IMR-90 (cell line): ENCODE measurements around the gene RFTN2. TPM values are rescaled to one million over a fixed set of nuclear protein-coding genes. Genes with fewer than 3 reads are reported as not detected.

ENCODE experiments used
- ATAC-seq: fragments of 200-7000 bp; cut with Tn5 transposase; 2 replicates; pipeline ENCODE4 v1.9.1; 2020; ENCODE audit warnings: low read depth, mild to moderate bottlenecking, moderate library complexity
- BruUV-seq: library from RNA; stranded (reverse); fragments of 400-500 nt; replicated peaks from 2 replicates; lab custom pipeline; 2021; lab: Mats Ljungman, UMichigan
- CTCF ChIA-PET: fragments of 300-600 bp; formaldehyde crosslinking; extraction: SDS; loops from one replicate; lab custom pipeline; 2021; ENCODE audit warnings: antibody characterized with exemption; lab: Yijun Ruan, JAX
- POLR2A ChIA-PET: fragments of 300-600 bp; sonication (Branson Sonifier 250); formaldehyde crosslinking; loops from one replicate; lab custom pipeline; 2022; ENCODE audit warnings: antibody characterized with exemption; ENCODE audit not compliant: unreplicated experiment; lab: Charles Lee
- DNase-seq: peaks from one replicate; pipeline ENCODE4 v3.0.0; 2013
- H2AFZ ChIP-seq: replicated peaks from 2 replicates; pipeline ENCODE3; 2013; ENCODE audit warnings: low read length, mild to moderate bottlenecking; ENCODE audit not compliant: poor library complexity
- H2AK5ac ChIP-seq: 2 replicates; pipeline ENCODE4 v1.6.1; 2013; ENCODE audit warnings: low read depth, low read length, inconsistent platforms
- H2AK9ac ChIP-seq: replicated peaks from 2 replicates; pipeline ENCODE3; 2013; ENCODE audit warnings: mild to moderate bottlenecking, low read depth, low read length, moderate library complexity; ENCODE audit not compliant: poor library complexity
- H2BK120ac ChIP-seq: 2 replicates; pipeline ENCODE4 v1.6.1; 2013; ENCODE audit warnings: low read depth, low read length, inconsistent platforms
- H2BK15ac ChIP-seq: 3 replicates; pipeline ENCODE4 v1.6.1; 2013; ENCODE audit warnings: low read depth, low read length, inconsistent platforms
- H2BK20ac ChIP-seq: 2 replicates; pipeline ENCODE4 v1.6.1; 2013; ENCODE audit warnings: low read depth, mild to moderate bottlenecking, inconsistent platforms, low read length, moderate library complexity
- H2BK5ac ChIP-seq: 2 replicates; pipeline ENCODE4 v1.6.1; 2013; ENCODE audit warnings: mild to moderate bottlenecking, low read depth, low read length, inconsistent platforms; ENCODE audit not compliant: poor library complexity, severe bottlenecking
- H3K14ac ChIP-seq: replicated peaks from 2 replicates; pipeline ENCODE4 v1.6.1; 2013; ENCODE audit warnings: low read depth, low read length, inconsistent platforms
- H3K18ac ChIP-seq: 2 replicates; pipeline ENCODE4 v1.6.1; 2013; ENCODE audit warnings: low read depth, low read length, control low read depth
- H3K23ac ChIP-seq: 2 replicates; pipeline ENCODE4 v1.6.1; 2013; ENCODE audit warnings: low read depth, low read length, inconsistent platforms
- H3K27ac ChIP-seq: 2 replicates; pipeline ENCODE4 v1.5.1; 2013; ENCODE audit warnings: mild to moderate bottlenecking, control low read depth, low read length; ENCODE audit not compliant: insufficient read depth
- H3K27me3 ChIP-seq: 2 replicates; pipeline ENCODE4 v1.6.1; 2013; ENCODE audit warnings: low read length; ENCODE audit not compliant: control insufficient read depth, insufficient read depth
- H3K36me3 ChIP-seq: 2 replicates; pipeline ENCODE4 v1.6.1; 2013; ENCODE audit warnings: low read length, mixed read lengths; ENCODE audit not compliant: control insufficient read depth, insufficient read depth
- H3K4ac ChIP-seq: 2 replicates; pipeline ENCODE4 v1.6.1; 2013; ENCODE audit warnings: low read depth, low read length, inconsistent platforms
- H3K4me1 ChIP-seq: 2 replicates; pipeline ENCODE4 v1.6.1; 2013; ENCODE audit warnings: low read length, mixed read lengths; ENCODE audit not compliant: control insufficient read depth, insufficient read depth
- H3K4me2 ChIP-seq: 2 replicates; pipeline ENCODE4 v1.6.1; 2013; ENCODE audit warnings: low read depth, mild to moderate bottlenecking, control low read depth, low read length, moderate library complexity
- H3K4me3 ChIP-seq: 2 replicates; pipeline ENCODE4 v1.5.1; 2013; ENCODE audit warnings: low read depth, mild to moderate bottlenecking, control low read depth, low read length, moderate library complexity; ENCODE audit not compliant: insufficient read depth
- H3K56ac ChIP-seq: 2 replicates; pipeline ENCODE4 v1.6.1; 2013; ENCODE audit warnings: low read length, inconsistent platforms; ENCODE audit not compliant: insufficient read depth; ENCODE audit errors: extremely low read depth
- H3K79me1 ChIP-seq, 2 experiments: 2 replicates each; pipeline ENCODE4 v1.6.1; 2013; ENCODE audit warnings: low read length in 2 of 2, inconsistent platforms in 1 of 2, low read depth in 1 of 2
- H3K9ac ChIP-seq: 2 replicates; pipeline ENCODE4 v1.6.1; 2013; ENCODE audit warnings: low read depth, low read length, control low read depth
- H3K9me1 ChIP-seq: 2 replicates; pipeline ENCODE4 v1.6.1; 2013; ENCODE audit warnings: low read length, inconsistent platforms; ENCODE audit not compliant: insufficient read depth
- H3K9me3 ChIP-seq: 2 replicates; pipeline ENCODE4 v1.6.1; 2013; ENCODE audit warnings: low read length; ENCODE audit not compliant: control insufficient read depth, insufficient read depth
- H4K20me1 ChIP-seq: 2 replicates; pipeline ENCODE4 v1.6.1; 2013; ENCODE audit warnings: low read length, inconsistent platforms; ENCODE audit not compliant: insufficient read depth
- H4K5ac ChIP-seq: 2 replicates; pipeline ENCODE4 v1.6.1; 2013; ENCODE audit warnings: mild to moderate bottlenecking, low read depth, low read length, control low read depth
- H4K8ac ChIP-seq, 2 experiments: 2 replicates each; pipeline ENCODE4 v1.6.1; 2013; ENCODE audit warnings: low read depth in 2 of 2, low read length in 2 of 2, control low read depth in 1 of 2, inconsistent platforms in 1 of 2
- H4K91ac ChIP-seq: 2 replicates; pipeline ENCODE4 v1.6.1; 2013; ENCODE audit warnings: low read depth, low read length, inconsistent platforms; ENCODE audit not compliant: insufficient read depth
- CEBPB ChIP-seq: IDR thresholded peaks from 2 replicates; pipeline ENCODE4 v1.6.1; 2012; ENCODE audit warnings: low read depth, low read length, improper control_type of control experiment
- ELK1 ChIP-seq: fragments of 150-350 bp; IDR thresholded peaks from 2 replicates; pipeline ENCODE4 v1.6.1; 2016; ENCODE audit warnings: low read depth, mild to moderate bottlenecking, low read length, moderate library complexity, borderline replicate concordance
- POLR2A ChIP-seq: IDR thresholded peaks from 2 replicates; pipeline ENCODE4 v1.6.1; 2012; ENCODE audit warnings: mild to moderate bottlenecking, low read depth, low read length
- RCOR1 ChIP-seq: IDR thresholded peaks from 2 replicates; pipeline ENCODE4 v1.6.1; 2012; ENCODE audit warnings: mild to moderate bottlenecking, low read length, improper control_type of control experiment; ENCODE audit not compliant: insufficient replicate concordance
- RFX5 ChIP-seq: IDR thresholded peaks from 2 replicates; pipeline ENCODE4 v1.8.0; 2012; ENCODE audit warnings: low read depth, mild to moderate bottlenecking, low read length, moderate library complexity
- SMC3 ChIP-seq: fragments of 150-350 bp; IDR thresholded peaks from 2 replicates; pipeline ENCODE4 v1.6.1; 2016; ENCODE audit warnings: low read depth, mild to moderate bottlenecking, antibody characterized with exemption, low read length, moderate library complexity
- WGBS, 2 experiments: methylation state at CpG; one replicate each; pipeline versions ENCODE4 v1.1.5 to v1.1.7; 2013; ENCODE audit warnings: missing lambda C conversion rate in 2 of 2; ENCODE audit not compliant: insufficient read length in 1 of 2; ENCODE audit errors: extremely low coverage in 2 of 2; 5-methylcytosine and 5-hydroxymethylcytosine counted together
- dilution Hi-C: fragments of 300-500 bp; cut with HindIII; formaldehyde crosslinking; loops from one replicate; pipeline ENCODE4 v1.14.3; 2018; ENCODE audit warnings: low sequenced_read_pairs; ENCODE audit not compliant: unreplicated experiment
- in situ Hi-C: fragments of 300-500 bp; cut with MboI; formaldehyde crosslinking; loops from 3 replicates; pipeline ENCODE4 v1.14.3; 2019; ENCODE audit warnings: low sequenced_read_pairs, inconsistent platforms, mixed read lengths
- intact Hi-C: fragments of 100-400 bp; cut with micrococcal nuclease; formaldehyde crosslinking; loops from 2 replicates; pipeline ENCODE4 v1.10.0; 2022
- polyA plus RNA-seq, 3 experiments: library from polyadenylated mRNA; depleted of rRNA; stranded (reverse); fragments of >200 nt; gene quantifications; 2 replicates each; pipeline ENCODE4 v1.2.3, GENCODE V29; 2012; ENCODE audit warnings: low replicate concordance in 1 of 3
- total RNA-seq: library from RNA; depleted of rRNA; stranded (reverse); fragments of >200 nt; gene quantifications from 2 replicates; pipeline ENCODE4 v1.2.3, GENCODE V29; 2012

Gene RFTN2
- total and polyA plus RNA-seq, 2 of the 4 experiments (the other 2 are of a cell fraction) = 0.44 to 2.3 TPM

GRCh38 chr2:197604117-197604860, 71.1 kb downstream of the RFTN2 start:
- Histone ChIP-seq H2AK9ac (no peak overlapping the region), H3K9me1 (no peaks in the 10 kb centered on the region), H3K4me3 (no peak overlapping the region), H2BK120ac (no peak overlapping the region), H3K9ac (no peak overlapping the region), H2AFZ (no peak overlapping the region), H3K27me3 (no peaks in the 10 kb centered on the region), H3K56ac (no peak overlapping the region), H3K9me3 (no peaks in the 10 kb centered on the region), H3K4ac (no peak overlapping the region), H3K27ac (no peak overlapping the region), H4K91ac (no peak overlapping the region), H2BK5ac (no peak overlapping the region), H3K4me2 (no peak overlapping the region), H3K79me1 (no peaks in the 10 kb centered on the region), H3K18ac (no peak overlapping the region), H3K23ac (no peak overlapping the region), H3K14ac (no peak overlapping the region), H2BK20ac (no peak overlapping the region), H3K36me3 (no peaks in the 10 kb centered on the region), H2BK15ac (no peak overlapping the region), H4K5ac (no peak overlapping the region), H2AK5ac (no peak overlapping the region), H3K4me1 (peaks cover 1% of the 10 kb centered on the region; the same call in 1 of the 2 replicates), H4K20me1 (no peaks in the 10 kb centered on the region), H4K8ac (no peak overlapping the region)
- BruUV-seq = no TSS peak
- no peak for TF ChIP-seq RCOR1
- TF ChIP-seq CEBPB = no peak
- no peak for TF ChIP-seq ELK1
- TF ChIP-seq POLR2A = no peak
- TF ChIP-seq SMC3 = no peak
- TF ChIP-seq RFX5 = no peak
- CTCF ChIA-PET = interaction anchor here (0.5 kb wide), 1 partner anchor 83 kb away, joined by 5 read pairs; no protein-coding TSS in a partner anchor
- no CpG with 5 or more reads among the region's 1 CpG for WGBS, 2 experiments
- no peak for ATAC-seq
- no peak for DNase-seq
- in situ Hi-C loops (no loop called here), dilution Hi-C loops (no loop called here), intact Hi-C loops (no loop called here)
- POLR2A ChIA-PET = no interaction called here
